Liver (tissue), 9 donors: ENCODE measurements around the gene KIF26A. TPM values are rescaled to one million over a fixed set of nuclear protein-coding genes. Genes with fewer than 3 reads are reported as not detected.

Source experiments
- DNase-seq: peaks from one replicate; pipeline ENCODE4 v3.0.0-alpha.2; 2017; ENCODE audit warnings: low spot score
- H3K27ac ChIP-seq, 2 donors: one replicate each; pipeline ENCODE4 v1.7.0; 2013; ENCODE audit warnings: inconsistent platforms in 2 of 2, low read length in 2 of 2, control low read depth in 1 of 2, low read depth in 1 of 2, mild to moderate bottlenecking in 1 of 2
- H3K27me3 ChIP-seq, 4 donors: one replicate each; pipeline versions ENCODE4 v1.6.1 to v1.7.0; 2013; ENCODE audit warnings: low read length in 3 of 4, inconsistent platforms in 1 of 4, mild to moderate bottlenecking in 1 of 4, moderate library complexity in 1 of 4; ENCODE audit not compliant: control insufficient read depth in 4 of 4, insufficient read depth in 4 of 4
- H3K36me3 ChIP-seq, 4 donors: one replicate each; pipeline versions ENCODE4 v1.6.1 to v1.7.0; 2013; ENCODE audit warnings: low read length in 3 of 4, mild to moderate bottlenecking in 3 of 4, low read depth in 1 of 4, moderate library complexity in 1 of 4; ENCODE audit not compliant: control insufficient read depth in 4 of 4, insufficient read depth in 3 of 4
- H3K4me1 ChIP-seq, 4 donors: one replicate each; pipeline versions ENCODE4 v1.6.1 to v1.7.0; 2013; ENCODE audit warnings: low read length in 3 of 4, mild to moderate bottlenecking in 3 of 4, moderate library complexity in 1 of 4; ENCODE audit not compliant: control insufficient read depth in 4 of 4, insufficient read depth in 4 of 4
- H3K4me3 ChIP-seq, 3 donors: one replicate each; pipeline versions ENCODE4 v1.6.1 to v1.7.0; 2013; ENCODE audit warnings: low read length in 3 of 3, control low read depth in 1 of 3, low read depth in 1 of 3, mild to moderate bottlenecking in 1 of 3
- H3K9ac ChIP-seq, 2 donors: one replicate each; pipeline ENCODE4 v1.7.0; 2013; ENCODE audit warnings: low read length in 2 of 2, mild to moderate bottlenecking in 2 of 2, moderate library complexity in 2 of 2, control low read depth in 1 of 2, low read depth in 1 of 2
- H3K9me3 ChIP-seq, 4 donors: one replicate each; pipeline versions ENCODE4 v1.6.1 to v1.7.0; 2013; ENCODE audit warnings: low read length in 3 of 4; ENCODE audit not compliant: control insufficient read depth in 4 of 4
- ATF3 ChIP-seq: IDR thresholded peaks from 2 replicates; pipeline ENCODE4 v1.6.1; 2016; ENCODE audit warnings: antibody characterized with exemption
- CTCF ChIP-seq: fragments of 150-350 bp; IDR thresholded peaks from 2 replicates; pipeline ENCODE4 v1.5.1; 2017; ENCODE audit warnings: improper control_type of control experiment, low read depth, low read length; ENCODE audit not compliant: missing input control
- EGR1 ChIP-seq, 2 donors: IDR thresholded peaks; 2 replicates each; pipeline ENCODE4 v1.6.1; 2016 to 2018; ENCODE audit warnings: antibody characterized with exemption in 2 of 2, low read depth in 2 of 2
- FOXA1 ChIP-seq: IDR thresholded peaks from 2 replicates; pipeline ENCODE4 v1.6.1; 2016; ENCODE audit warnings: antibody characterized with exemption
- FOXA2 ChIP-seq: IDR thresholded peaks from 2 replicates; pipeline ENCODE4 v1.6.1; 2016; ENCODE audit warnings: antibody characterized with exemption
- GABPA ChIP-seq, 2 donors: IDR thresholded peaks in 1 of 2; conservative IDR thresholded peaks in 1 of 2; 2 replicates each; pipeline ENCODE4 v1.6.1; 2016; ENCODE audit warnings: antibody characterized with exemption in 2 of 2, mild to moderate bottlenecking in 1 of 2, moderate library complexity in 1 of 2
- HNF4A ChIP-seq, 2 donors: conservative IDR thresholded peaks; 2 replicates each; pipeline ENCODE4 v1.6.1; 2016; ENCODE audit warnings: antibody characterized with exemption in 2 of 2, mild to moderate bottlenecking in 2 of 2
- HNF4G ChIP-seq: IDR thresholded peaks from 2 replicates; pipeline ENCODE4 v1.6.1; 2016; ENCODE audit warnings: antibody characterized with exemption
- JUND ChIP-seq, 2 donors: IDR thresholded peaks; 2 replicates each; pipeline ENCODE4 v1.6.1; 2016; ENCODE audit warnings: antibody characterized with exemption in 2 of 2
- MAX ChIP-seq: IDR thresholded peaks from 2 replicates; pipeline ENCODE4 v1.6.1; 2016; ENCODE audit warnings: antibody characterized with exemption
- NR2F2 ChIP-seq: IDR thresholded peaks from 2 replicates; pipeline ENCODE4 v1.6.1; 2016; ENCODE audit warnings: antibody characterized with exemption
- RAD21 ChIP-seq, 2 donors: IDR thresholded peaks; 2 replicates each; pipeline ENCODE4 v1.6.1; 2016; ENCODE audit warnings: antibody characterized with exemption in 2 of 2, mild to moderate bottlenecking in 2 of 2
- REST ChIP-seq: IDR thresholded peaks from 2 replicates; pipeline ENCODE4 v1.6.1; 2016; ENCODE audit warnings: antibody characterized with exemption, mild to moderate bottlenecking
- RXRA ChIP-seq, 2 donors: IDR thresholded peaks; 2 replicates each; pipeline ENCODE4 v1.6.1; 2017 to 2018; ENCODE audit warnings: antibody characterized with exemption in 2 of 2, mild to moderate bottlenecking in 1 of 2
- SP1 ChIP-seq: IDR thresholded peaks from 2 replicates; pipeline ENCODE4 v1.6.1; 2018; ENCODE audit warnings: antibody characterized with exemption, mild to moderate bottlenecking
- TAF1 ChIP-seq: conservative IDR thresholded peaks from 2 replicates; pipeline ENCODE4 v1.6.1; 2016; ENCODE audit warnings: antibody characterized with exemption, mild to moderate bottlenecking
- YY1 ChIP-seq: IDR thresholded peaks from 2 replicates; pipeline ENCODE4 v1.6.1; 2016; ENCODE audit warnings: antibody characterized with exemption, mild to moderate bottlenecking
- ZBTB33 ChIP-seq: IDR thresholded peaks from 2 replicates; pipeline ENCODE4 v1.6.1; 2016; ENCODE audit warnings: antibody characterized with exemption
- WGBS: extraction: QIAGEN DNeasy Blood & Tissue Kit; methylation state at CpG from one replicate; pipeline ENCODE4 v1.1.7; 2013; 5-methylcytosine and 5-hydroxymethylcytosine counted together
- polyA plus RNA-seq, 2 donors: library from polyadenylated mRNA; stranded (reverse) in 1 of 2; unstranded in 1 of 2; fragments of 200-250 nt in 1 of 2; fragments of >200 nt in 1 of 2; fragmentation: Nextera tagmentation in 1 of 2; extraction: Ambion mirVana in 1 of 2; gene quantifications; one replicate each; pipeline versions ENCODE4 v1.2.1 to v1.2.3, GENCODE V29; 2013 to 2015
- total RNA-seq, 2 donors: library from RNA; depleted of rRNA; stranded (reverse); fragments of >200 nt; gene quantifications; one replicate each; pipeline ENCODE4 v1.2.3, GENCODE V29; 2014
- donor health status: healthy.
- donor health status: healthy.
- donor health status: healthy.
- donor health status: healthy.
- donor health status: healthy.

Gene KIF26A
- total and polyA plus RNA-seq, 4 donors: 0.07 to 10.2 (median 1.3) TPM

GRCh38 chr14:104107101-104107581, 31.2 kb upstream of the KIF26A start:
- Histone ChIP-seq H3K9me3 (no peaks in the 10 kb centered on the region), H3K36me3 (peaks cover 0 to 7% (median 1%) of the 10 kb centered on the region in 4 donors), H3K9ac (no peak overlapping the region), H3K4me3 (no peak overlapping the region), H3K4me1 (peaks cover 0 to 2% (median 0%) of the 10 kb centered on the region in 4 donors), H3K27me3 (no peaks in the 10 kb centered on the region), H3K27ac (no peak overlapping the region)
- DNase-seq: no peak
- 85% methylated on average over 19 of the region's 19 CpGs for WGBS
- TF ChIP-seq EGR1 (IDR thresholded peaks at IDR 0.05; ENCODE audit: low read depth in 2 of 2): no peak
- no peak for TF ChIP-seq TAF1
- TF ChIP-seq GABPA (IDR thresholded peaks at IDR 0.05 in 1 of 2, conservative IDR thresholded peaks at IDR 0.05 in 1 of 2): no peak
- TF ChIP-seq REST: no peak
- no peak for TF ChIP-seq RAD21 (IDR thresholded peaks at IDR 0.05)

GRCh38 chr14:104107611-104108569, 30.5 kb upstream of the KIF26A start:
- no peak for DNase-seq
- Histone ChIP-seq H3K9ac (no peak overlapping the region), H3K4me1 (peaks cover 0 to 2% (median 0%) of the 10 kb centered on the region in 4 donors), H3K4me3 (no peak overlapping the region), H3K27ac (no peak overlapping the region), H3K27me3 (no peaks in the 10 kb centered on the region), H3K36me3 (peaks cover 0 to 12% (median 1%) of the 10 kb centered on the region in 4 donors), H3K9me3 (no peaks in the 10 kb centered on the region)
- TF ChIP-seq REST (no peak), HNF4G (no peak), ATF3 (no peak), ZBTB33 (no peak), FOXA1 (no peak), RAD21 (IDR thresholded peaks at IDR 0.05) (no peak), JUND (IDR thresholded peaks at IDR 0.05) (no peak), FOXA2 (no peak), YY1 (no peak), GABPA (IDR thresholded peaks at IDR 0.05 in 1 of 2, conservative IDR thresholded peaks at IDR 0.05 in 1 of 2) (no peak), HNF4A (conservative IDR thresholded peaks at IDR 0.05) (no peak), NR2F2 (no peak), SP1 (no peak), CTCF (no peak), TAF1 (no peak), EGR1 (IDR thresholded peaks at IDR 0.05; ENCODE audit: low read depth in 2 of 2) (no peak), RXRA (IDR thresholded peaks at IDR 0.05) (no peak), MAX (no peak)
- WGBS: 85% methylated on average over 32 of the region's 32 CpGs
